Endodermal cell (in vitro differentiated cells): ENCODE measurements around the gene CTNNAL1. TPM values are rescaled to one million over a fixed set of nuclear protein-coding genes. Genes with fewer than 3 reads are reported as not detected.

Experiments used
- DNase-seq: peaks from one replicate; pipeline ENCODE4 v3.0.0-alpha.2; 2017
- H3K27ac ChIP-seq: 2 replicates; pipeline ENCODE4 v1.5.1; 2013; ENCODE audit warnings: mild to moderate bottlenecking, low read depth, low read length, moderate library complexity
- H3K27me3 ChIP-seq: 2 replicates; pipeline ENCODE4 v1.6.1; 2013; ENCODE audit warnings: mild to moderate bottlenecking, low read length, moderate library complexity; ENCODE audit not compliant: insufficient read depth, control insufficient read depth, poor library complexity, severe bottlenecking
- H3K36me3 ChIP-seq: 2 replicates; pipeline ENCODE4 v1.7.0; 2013; ENCODE audit warnings: mild to moderate bottlenecking, low read length, moderate library complexity; ENCODE audit not compliant: control insufficient read depth, insufficient read depth
- H3K4me1 ChIP-seq: one replicate; pipeline ENCODE4 v1.7.0; 2013; ENCODE audit warnings: low read length; ENCODE audit not compliant: control insufficient read depth, insufficient read depth
- H3K4me3 ChIP-seq: 2 replicates; pipeline ENCODE4 v1.5.1; 2013; ENCODE audit warnings: mild to moderate bottlenecking, low read length, moderate library complexity
- H3K9ac ChIP-seq: 2 replicates; pipeline ENCODE4 v1.6.1; 2013; ENCODE audit warnings: mild to moderate bottlenecking, low read length, moderate library complexity; ENCODE audit not compliant: poor library complexity, severe bottlenecking; ENCODE audit errors: extremely low read depth
- H3K9me3 ChIP-seq: 2 replicates; pipeline ENCODE4 v1.6.1; 2013; ENCODE audit warnings: mild to moderate bottlenecking, low read length, moderate library complexity; ENCODE audit not compliant: control insufficient read depth
- H3K27ac Mint-ChIP-seq: 2 replicates; pipeline ENCODE4 v1.8.0; 2020; ENCODE audit warnings: mixed read lengths
- H3K27me3 Mint-ChIP-seq: 2 replicates; pipeline ENCODE4 v1.8.0; 2021; ENCODE audit warnings: mild to moderate bottlenecking, mixed read lengths; ENCODE audit not compliant: insufficient read depth
- H3K36me3 Mint-ChIP-seq: 2 replicates; pipeline ENCODE4 v1.8.0; 2020; ENCODE audit warnings: low read depth, mixed read lengths
- H3K4me1 Mint-ChIP-seq: 2 replicates; pipeline ENCODE4 v1.8.0; 2020; ENCODE audit warnings: mixed read lengths
- H3K4me3 Mint-ChIP-seq: 2 replicates; pipeline ENCODE4 v1.8.0; 2020; ENCODE audit warnings: mild to moderate bottlenecking, moderate library complexity, mixed read lengths
- H3K9me3 Mint-ChIP-seq: 2 replicates; pipeline ENCODE4 v1.8.0; 2020; ENCODE audit warnings: mild to moderate bottlenecking, mixed read lengths
- WGBS, 2 experiments: methylation state at CpG; one replicate each; pipeline versions ENCODE4 v1.1.5 to v1.1.7; 2013; ENCODE audit warnings: missing lambda C conversion rate in 2 of 2, mixed read lengths in 1 of 2; ENCODE audit not compliant: insufficient coverage in 1 of 2, insufficient read length in 1 of 2; 5-methylcytosine and 5-hydroxymethylcytosine counted together
- total RNA-seq, 2 donors: library from RNA; stranded (reverse); fragmentation: NEBNext Ultra II Directional in 1 of 2; extraction: Animal tissue kit (Norgen Biotek cat#: 25700) in 1 of 2; gene quantifications; 2 replicates in 1 of 2; 3 replicates in 1 of 2; pipeline ENCODE4 v1.2.1, GENCODE V29; 2021
- TF ChIP-seq, protein P1 (sequence below): fragments of 200-600 bp; sonication (generic); conservative IDR thresholded peaks from 2 replicates; pipeline ENCODE4 v1.5.0; 2021; ENCODE audit warnings: antibody characterized with exemption, mild to moderate bottlenecking

Gene CTNNAL1
- total RNA-seq, 2 donors from 2014 or later = 80.1 to 82.1 TPM

DNA sequence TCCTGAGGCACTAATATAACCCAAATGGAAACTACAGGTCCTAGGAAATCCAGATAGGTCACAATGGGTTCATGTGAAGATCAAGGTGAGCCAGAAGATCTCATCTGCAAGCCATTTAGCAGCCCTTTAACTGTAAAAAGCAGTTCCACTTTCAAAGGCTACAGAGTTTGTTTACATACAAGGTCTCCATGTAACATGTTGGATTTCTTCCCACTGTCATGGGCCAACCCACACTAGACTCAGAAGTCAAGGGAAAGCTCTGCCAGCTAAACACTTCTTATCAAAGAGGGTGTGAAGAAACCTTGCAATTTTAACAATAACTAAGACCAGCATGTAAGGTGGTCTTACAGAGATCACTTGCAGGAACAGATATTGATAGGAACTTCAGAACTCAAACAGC lies 3.8 kb upstream of the CTNNAL1 start:
- H3K27me3 Mint-ChIP-seq = no peaks in the 10 kb centered on the region
- TF ChIP-seq, protein P1, sequence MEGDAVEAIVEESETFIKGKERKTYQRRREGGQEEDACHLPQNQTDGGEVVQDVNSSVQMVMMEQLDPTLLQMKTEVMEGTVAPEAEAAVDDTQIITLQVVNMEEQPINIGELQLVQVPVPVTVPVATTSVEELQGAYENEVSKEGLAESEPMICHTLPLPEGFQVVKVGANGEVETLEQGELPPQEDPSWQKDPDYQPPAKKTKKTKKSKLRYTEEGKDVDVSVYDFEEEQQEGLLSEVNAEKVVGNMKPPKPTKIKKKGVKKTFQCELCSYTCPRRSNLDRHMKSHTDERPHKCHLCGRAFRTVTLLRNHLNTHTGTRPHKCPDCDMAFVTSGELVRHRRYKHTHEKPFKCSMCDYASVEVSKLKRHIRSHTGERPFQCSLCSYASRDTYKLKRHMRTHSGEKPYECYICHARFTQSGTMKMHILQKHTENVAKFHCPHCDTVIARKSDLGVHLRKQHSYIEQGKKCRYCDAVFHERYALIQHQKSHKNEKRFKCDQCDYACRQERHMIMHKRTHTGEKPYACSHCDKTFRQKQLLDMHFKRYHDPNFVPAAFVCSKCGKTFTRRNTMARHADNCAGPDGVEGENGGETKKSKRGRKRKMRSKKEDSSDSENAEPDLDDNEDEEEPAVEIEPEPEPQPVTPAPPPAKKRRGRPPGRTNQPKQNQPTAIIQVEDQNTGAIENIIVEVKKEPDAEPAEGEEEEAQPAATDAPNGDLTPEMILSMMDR = no peak
- no peak overlapping the region for H3K4me3 Mint-ChIP-seq
- H3K4me1 Mint-ChIP-seq = peaks cover 43% of the 10 kb centered on the region
- H3K9me3 Mint-ChIP-seq = no peaks in the 10 kb centered on the region
- no peak overlapping the region for H3K27ac Mint-ChIP-seq
- Histone ChIP-seq H3K4me3 (no peak overlapping the region), H3K36me3 (peaks cover 14% of the 10 kb centered on the region), H3K27ac (no peak overlapping the region), H3K9me3 (no peaks in the 10 kb centered on the region), H3K4me1 (peaks cover 16% of the 10 kb centered on the region), H3K9ac (no peak overlapping the region), H3K27me3 (no peaks in the 10 kb centered on the region)
- no peak for DNase-seq
- peaks cover 16% of the 10 kb centered on the region for H3K36me3 Mint-ChIP-seq

DNA sequence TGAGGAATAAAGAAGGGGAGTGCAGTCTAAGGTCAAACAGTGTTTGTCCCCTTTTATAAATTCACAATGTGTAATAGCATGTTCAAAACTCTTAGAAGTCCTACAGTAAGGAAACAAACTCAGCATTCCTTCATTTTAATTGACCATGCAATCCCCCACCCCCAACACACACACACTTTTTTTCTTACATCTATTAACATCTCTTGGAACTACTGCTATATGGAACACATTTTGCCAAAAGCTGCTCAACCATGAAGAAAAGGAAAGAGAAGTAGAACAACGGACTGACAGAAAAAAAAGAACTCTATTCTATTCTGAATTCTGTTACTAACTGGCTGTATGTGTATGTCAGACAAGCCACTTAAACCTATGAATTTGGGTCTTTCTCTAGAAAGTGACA lies 2.8 kb upstream of the CTNNAL1 start:
- Histone ChIP-seq H3K27me3 (no peaks in the 10 kb centered on the region), H3K36me3 (peaks cover 14% of the 10 kb centered on the region), H3K9ac (no peak overlapping the region), H3K9me3 (no peaks in the 10 kb centered on the region), H3K27ac (no peak overlapping the region), H3K4me1 (peaks cover 18% of the 10 kb centered on the region), H3K4me3 (no peak overlapping the region)
- H3K4me3 Mint-ChIP-seq = no peak overlapping the region
- H3K36me3 Mint-ChIP-seq = peaks cover 16% of the 10 kb centered on the region
- no peak for DNase-seq
- no peaks in the 10 kb centered on the region for H3K9me3 Mint-ChIP-seq
- 91% methylated on average over 1 of the region's 1 CpG; no CpG with 5 or more reads in 1 of the 2 experiments for WGBS, 2 experiments
- H3K27me3 Mint-ChIP-seq = no peaks in the 10 kb centered on the region
- TF ChIP-seq, protein P1 = no peak
- no peak overlapping the region for H3K27ac Mint-ChIP-seq
- peaks cover 49% of the 10 kb centered on the region for H3K4me1 Mint-ChIP-seq

GRCh38 chr9:109014608-109015280 lies 1.4 kb upstream of the CTNNAL1 start:
- peaks cover 10% of the 10 kb centered on the region for H3K36me3 Mint-ChIP-seq
- 91 to 92% methylated on average over 6 to 7 of the region's 7 CpGs for WGBS, 2 experiments
- H3K27ac Mint-ChIP-seq = peak overlapping the region; percentile 97

More at GRCh38 chr9:109014608-109015280, 1.4 kb upstream of the CTNNAL1 start:
- Mint-ChIP-seq H3K4me3 (no peak overlapping the region), H3K4me1 (peaks cover 45% of the 10 kb centered on the region), H3K27me3 (no peaks in the 10 kb centered on the region), H3K9me3 (no peaks in the 10 kb centered on the region)
- no peak overlapping the region for H3K9ac ChIP-seq
- H3K36me3 ChIP-seq = peaks cover 14% of the 10 kb centered on the region
- H3K4me3 ChIP-seq = no peak overlapping the region
- H3K27ac ChIP-seq = no peak overlapping the region
- H3K4me1 ChIP-seq = peaks cover 18% of the 10 kb centered on the region
- DNase-seq = no peak
- TF ChIP-seq, protein P1 = no peak
- H3K9me3 ChIP-seq = no peaks in the 10 kb centered on the region
- no peaks in the 10 kb centered on the region for H3K27me3 ChIP-seq
